22Rv1 (cell line): ENCODE data around the gene JADE2.

Experiments used
- H3K27ac ChIP-seq: fragments of 450-650 bp; 2 replicates; pipeline ENCODE4 v1.5.1; 2017
- ZFX ChIP-seq: fragments of 450-650 bp; IDR thresholded peaks from 2 replicates; pipeline ENCODE4 v1.6.1; 2017; ENCODE audit warnings: antibody characterized with exemption, borderline replicate concordance
- TF ChIP-seq, protein P1 (sequence below): fragments of 450-650 bp; IDR thresholded peaks from 2 replicates; pipeline ENCODE4 v1.5.1; 2017; ENCODE audit warnings: mild to moderate bottlenecking

Gene JADE2

DNA sequence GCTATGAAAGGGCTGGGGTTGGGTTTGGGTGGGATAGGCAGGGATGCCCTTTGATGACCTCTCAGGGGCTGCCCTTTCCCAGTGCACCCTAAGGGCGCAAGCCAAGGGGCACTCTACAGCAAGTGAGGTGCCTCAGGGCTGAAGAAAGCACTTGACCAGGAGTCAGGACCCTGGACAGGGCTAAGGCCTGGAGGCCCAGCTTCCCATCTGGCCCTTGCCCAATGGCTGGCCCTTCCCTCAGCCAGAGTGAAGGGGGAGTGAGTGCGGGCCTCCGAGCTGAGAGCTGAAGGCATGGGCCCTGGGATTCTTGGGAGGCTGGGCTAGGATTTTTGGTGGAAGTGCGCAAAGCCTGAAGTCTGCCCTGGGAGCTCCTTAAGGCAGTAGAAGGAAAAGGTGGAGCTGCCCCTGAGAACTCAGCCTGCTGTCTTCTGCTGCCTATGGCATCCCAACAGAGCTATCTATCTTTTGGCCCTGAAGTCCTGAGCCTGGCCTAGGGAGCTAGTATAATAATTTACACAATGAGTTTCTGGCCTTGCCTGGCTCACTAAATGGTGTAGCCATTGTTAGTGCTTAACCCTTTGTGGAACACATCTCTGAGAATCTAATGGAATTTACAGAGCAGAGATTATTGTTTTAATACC, 16.4 kb downstream of the JADE2 start:
- TF ChIP-seq, protein P1, sequence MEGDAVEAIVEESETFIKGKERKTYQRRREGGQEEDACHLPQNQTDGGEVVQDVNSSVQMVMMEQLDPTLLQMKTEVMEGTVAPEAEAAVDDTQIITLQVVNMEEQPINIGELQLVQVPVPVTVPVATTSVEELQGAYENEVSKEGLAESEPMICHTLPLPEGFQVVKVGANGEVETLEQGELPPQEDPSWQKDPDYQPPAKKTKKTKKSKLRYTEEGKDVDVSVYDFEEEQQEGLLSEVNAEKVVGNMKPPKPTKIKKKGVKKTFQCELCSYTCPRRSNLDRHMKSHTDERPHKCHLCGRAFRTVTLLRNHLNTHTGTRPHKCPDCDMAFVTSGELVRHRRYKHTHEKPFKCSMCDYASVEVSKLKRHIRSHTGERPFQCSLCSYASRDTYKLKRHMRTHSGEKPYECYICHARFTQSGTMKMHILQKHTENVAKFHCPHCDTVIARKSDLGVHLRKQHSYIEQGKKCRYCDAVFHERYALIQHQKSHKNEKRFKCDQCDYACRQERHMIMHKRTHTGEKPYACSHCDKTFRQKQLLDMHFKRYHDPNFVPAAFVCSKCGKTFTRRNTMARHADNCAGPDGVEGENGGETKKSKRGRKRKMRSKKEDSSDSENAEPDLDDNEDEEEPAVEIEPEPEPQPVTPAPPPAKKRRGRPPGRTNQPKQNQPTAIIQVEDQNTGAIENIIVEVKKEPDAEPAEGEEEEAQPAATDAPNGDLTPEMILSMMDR, result no peak
- no peak for TF ChIP-seq ZFX
- H3K27ac ChIP-seq, result no peak overlapping the region

DNA sequence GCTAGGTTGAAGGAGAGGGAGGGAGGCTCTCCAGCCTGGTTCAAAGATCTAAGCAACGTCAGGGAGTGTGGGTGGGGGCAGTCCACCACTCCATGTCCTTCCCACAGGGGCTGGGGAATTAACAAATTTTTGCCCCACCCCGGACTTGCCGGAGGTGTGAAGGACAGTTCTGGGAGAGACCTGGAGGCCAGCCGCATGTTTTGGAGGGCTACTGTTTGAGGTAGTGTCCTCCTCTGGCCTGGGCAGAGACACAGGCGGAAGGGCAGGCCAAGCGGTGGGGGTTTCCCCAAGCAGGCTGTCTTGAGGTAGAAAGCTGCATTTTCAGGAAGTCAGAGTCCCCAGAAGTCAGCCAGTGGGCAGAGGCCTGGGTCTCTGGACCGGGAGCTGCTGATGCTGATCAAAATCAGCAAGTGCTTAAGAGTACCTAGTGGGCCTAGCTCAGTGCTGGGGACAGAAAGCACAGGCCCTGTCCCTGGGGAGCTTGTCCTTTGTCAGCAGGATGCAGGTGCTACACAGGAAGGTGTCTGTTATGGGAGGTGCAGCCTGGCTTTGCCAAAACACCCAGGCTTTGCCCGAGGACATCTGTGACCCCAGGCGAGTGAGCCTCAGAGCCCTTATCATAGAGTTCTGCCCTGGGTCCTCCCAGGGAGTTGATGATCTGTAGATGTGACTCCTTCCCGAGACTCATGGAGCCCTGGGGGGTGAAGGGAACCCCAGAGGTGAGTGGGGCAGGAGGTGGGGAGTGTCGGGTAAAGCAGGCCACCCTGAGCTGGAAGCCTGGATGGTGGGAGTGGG, 18.5 kb downstream of the JADE2 start:
- TF ChIP-seq ZFX, result no peak
- TF ChIP-seq, protein P1, result no peak
- no peak overlapping the region for H3K27ac ChIP-seq

- H3K27ac ChIP-seq, result no peak overlapping the region
- TF ChIP-seq, protein P1, result no peak
- TF ChIP-seq ZFX, result no peak
Measured at GRCh38 chr5:134545070-134545868, 19.8 kb downstream of the JADE2 start.

GRCh38 chr5:134547066-134547465, 21.6 kb downstream of the JADE2 start:
- no peak overlapping the region for H3K27ac ChIP-seq
- TF ChIP-seq, protein P1, result no peak
- TF ChIP-seq ZFX, result no peak

- no peak overlapping the region for H3K27ac ChIP-seq
Measured at GRCh38 chr5:134547579-134547978, 22.1 kb downstream of the JADE2 start.

GRCh38 chr5:134547999-134548658, 22.7 kb downstream of the JADE2 start:
- TF ChIP-seq, protein P1, result no peak
- no peak for TF ChIP-seq ZFX
- H3K27ac ChIP-seq, result no peak overlapping the region

More at GRCh38 chr5:134547579-134547978, 22.1 kb downstream of the JADE2 start:
- TF ChIP-seq, protein P1, result no peak
- TF ChIP-seq ZFX, result no peak
